Eye (tissue), 1 donor: Measurements from ENCODE around the gene BOC.

Experiments
- DNase-seq: peaks from one replicate; pipeline ENCODE4 v3.0.0-alpha.2; 2015

Gene BOC

DNA sequence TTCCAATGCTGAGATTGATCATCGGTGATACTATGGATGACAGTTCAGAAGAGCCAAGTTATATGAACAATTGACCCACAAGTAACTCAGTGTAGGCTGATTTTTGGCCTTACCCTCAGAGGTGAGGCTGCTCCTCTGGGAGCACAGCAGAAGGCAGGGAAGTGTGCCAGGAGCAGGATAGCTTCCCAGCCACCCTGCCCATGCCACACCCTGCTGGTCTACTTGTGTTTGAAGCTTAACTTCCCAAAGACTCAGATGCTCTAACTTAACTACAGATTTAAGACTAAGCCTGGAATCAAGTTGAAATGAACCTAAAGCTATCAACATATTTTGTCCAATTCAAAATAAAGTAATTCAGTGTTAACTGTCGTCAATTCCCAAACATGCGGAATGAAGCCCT, 77.5 kb downstream of the BOC start:
- no peak for DNase-seq

DNA sequence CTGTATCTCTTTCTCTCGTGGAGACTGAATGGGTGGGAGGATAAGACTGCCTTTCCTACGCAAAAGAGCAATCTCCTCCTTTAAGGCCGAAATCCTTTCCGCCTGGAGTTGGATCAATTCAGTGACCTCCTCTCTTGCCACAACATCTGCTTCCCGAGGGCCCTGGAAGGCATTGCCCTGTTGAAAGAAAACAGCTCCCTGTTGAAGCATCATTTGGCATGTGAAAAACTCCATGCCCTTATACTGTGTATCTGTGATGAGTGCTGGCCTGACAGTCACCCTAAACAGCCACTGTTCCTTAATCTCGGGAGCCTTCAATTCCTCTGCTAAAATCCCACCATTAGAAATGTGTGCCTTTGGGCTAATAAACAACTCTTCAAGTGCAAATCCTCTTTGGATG, 80.2 kb downstream of the BOC start:
- no peak for DNase-seq

DNA sequence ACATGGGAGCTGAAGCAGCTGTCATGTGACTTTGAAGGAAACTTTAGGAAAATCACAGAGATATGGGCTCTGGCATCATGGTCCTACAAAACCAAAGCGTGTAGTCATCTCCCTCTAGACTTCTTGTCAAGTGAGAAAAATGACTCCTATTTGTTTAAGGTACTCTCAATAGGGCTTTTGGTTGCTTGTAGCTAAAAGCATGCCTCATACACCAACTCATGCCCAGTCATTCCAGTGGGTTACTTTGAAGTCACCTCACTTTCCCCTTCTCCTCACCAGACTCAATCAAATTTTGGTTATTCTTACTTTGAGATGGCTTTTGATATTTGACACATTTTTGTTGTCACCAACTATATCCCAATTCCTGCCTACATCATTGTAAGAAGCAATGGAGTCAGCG, 81.6 kb downstream of the BOC start:
- DNase-seq: no peak

DNA sequence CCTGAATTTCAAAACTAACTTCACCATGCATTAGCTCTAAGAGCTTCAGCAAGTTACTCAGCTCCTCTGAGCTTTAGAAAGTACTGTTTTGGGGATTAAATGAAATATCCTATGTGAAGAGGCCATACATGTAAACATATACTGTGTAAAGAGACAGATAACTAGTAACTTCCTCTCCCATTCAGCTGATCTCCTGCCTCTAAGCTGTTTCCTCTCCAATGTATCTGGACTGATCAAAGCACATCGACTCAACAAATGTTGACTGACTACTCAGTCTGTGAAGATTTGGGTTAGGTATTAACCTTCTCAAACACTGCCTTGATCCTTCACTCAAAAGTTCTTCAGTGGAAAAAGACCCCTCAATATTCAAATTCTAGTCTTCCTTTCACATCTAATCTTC, 82.0 kb downstream of the BOC start:
- no peak for DNase-seq

DNA sequence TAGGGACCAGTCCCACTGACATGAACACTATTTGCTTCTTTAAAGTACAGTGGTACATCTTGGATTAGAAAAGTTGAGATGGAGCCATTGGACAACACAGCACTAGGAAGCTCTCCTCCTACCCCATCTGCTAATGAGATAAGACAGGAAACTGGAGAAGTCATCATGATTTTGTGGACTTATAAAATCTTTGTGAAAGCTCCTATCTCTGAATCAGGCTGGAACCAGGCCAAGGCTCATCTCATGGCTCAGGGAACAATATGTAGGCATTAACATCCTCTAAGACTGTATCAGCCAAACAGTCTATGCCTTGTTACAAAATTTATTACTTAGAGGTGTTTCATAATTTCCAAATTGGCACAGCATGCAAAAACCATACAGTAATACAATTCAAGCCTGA, 84.1 kb downstream of the BOC start:
- DNase-seq: no peak

DNA sequence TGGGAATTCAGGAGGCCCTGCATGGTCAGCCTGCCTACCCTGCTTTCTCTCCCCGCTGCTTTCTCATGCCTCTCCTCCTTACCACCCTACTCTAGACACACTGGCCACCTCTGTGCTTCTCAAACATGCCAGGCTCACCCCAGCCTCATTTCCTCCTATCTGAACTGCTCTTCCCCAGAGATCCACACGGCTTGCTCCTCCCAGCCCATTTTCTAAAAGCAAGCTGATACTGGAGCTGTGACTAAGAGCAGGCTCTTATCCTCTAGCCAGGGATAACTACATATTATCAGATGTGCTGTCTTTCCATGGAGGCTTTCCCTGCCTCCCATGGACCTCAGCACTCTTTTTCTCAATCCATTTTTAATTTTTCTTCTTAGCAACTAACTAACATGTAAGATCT, 85.9 kb downstream of the BOC start:
- DNase-seq: no peak

DNA sequence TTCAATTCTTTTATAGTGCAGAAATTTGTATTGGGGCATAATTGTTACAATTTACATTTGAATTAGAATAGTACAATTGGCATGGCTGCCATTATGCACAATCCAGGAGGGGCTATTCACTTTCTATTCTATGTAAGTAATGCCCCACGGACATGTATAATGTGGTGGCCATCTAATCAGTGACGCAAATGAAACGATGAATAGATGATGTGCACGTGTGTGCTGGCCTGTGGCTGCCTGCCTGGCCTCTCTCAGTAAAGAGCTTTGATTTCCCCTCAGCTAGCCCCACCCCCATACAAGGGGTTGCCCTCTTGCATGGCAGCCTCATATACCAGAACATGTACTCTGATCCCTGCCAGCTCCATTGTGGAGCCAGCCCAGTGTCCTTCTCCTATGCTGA, 86.5 kb downstream of the BOC start:
- no peak for DNase-seq

DNA sequence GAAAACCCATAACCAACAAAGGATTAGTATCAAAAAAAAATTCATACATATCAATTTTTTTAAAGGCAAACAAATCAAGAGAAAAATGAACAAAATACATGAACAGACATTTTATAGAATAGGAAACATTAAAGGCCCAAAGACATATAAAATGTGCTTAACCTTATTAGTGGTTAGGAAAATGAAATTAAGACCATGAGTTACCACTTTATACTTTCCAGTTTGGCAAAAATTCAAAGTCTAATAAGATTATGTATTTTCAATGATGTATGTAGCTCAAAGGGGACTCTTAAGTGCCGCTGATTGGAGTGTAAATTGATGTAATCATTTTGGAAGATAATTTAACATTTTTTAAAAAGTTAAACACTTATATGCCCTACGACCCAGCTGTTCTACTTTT, 89.2 kb downstream of the BOC start:
- no peak for DNase-seq

DNA sequence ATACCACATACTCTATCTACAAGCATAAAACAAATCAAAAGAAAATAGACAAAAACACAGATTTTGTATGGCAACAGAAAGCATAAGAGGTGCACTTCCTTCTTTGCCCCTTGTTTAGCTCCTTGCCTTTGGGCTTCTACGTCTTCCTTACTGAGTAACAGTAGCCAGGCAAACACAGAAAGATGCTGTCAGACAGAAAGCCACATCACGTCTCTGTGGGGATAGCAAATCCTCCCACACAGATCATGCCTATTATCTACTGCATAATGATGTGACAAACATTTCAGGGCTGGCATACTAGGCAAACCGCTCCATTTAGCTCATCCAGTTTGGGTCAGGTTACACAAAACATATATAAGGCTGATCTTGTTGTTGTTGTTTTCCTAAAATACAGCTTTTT, 92.7 kb downstream of the BOC start:
- DNase-seq: no peak

DNA sequence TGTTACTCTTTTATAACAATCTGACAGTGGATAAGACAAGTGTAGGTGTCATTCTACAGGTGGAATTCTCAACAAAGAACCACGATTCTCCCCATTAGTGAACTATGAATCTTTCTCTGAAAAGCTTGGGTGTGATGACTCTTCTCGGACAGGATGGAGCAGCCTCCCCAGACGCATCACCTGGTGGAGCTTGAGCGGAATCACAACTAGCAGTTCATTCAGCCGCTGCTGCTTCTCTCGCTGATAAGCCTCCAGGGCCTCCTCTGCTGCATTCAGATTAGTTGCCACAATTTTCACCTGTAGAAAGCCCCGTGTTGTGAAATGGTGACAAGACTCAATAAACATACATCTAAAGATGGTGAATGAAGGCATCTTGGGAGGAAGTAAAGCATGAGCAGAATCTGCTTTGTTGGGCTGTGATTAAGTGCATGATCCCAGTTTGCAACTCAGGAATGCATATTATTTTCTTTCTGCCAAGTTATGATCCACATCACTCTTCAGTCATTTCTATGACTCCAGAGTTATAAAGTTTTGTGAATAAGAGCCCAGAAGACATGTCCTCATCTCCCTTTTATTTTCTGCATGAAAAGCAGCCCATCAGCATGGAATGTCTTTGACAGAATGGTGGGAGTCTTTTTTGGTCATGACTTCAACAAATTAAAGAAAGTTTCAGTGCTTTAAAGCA, 93.6 kb downstream of the BOC start:
- DNase-seq: no peak

DNA sequence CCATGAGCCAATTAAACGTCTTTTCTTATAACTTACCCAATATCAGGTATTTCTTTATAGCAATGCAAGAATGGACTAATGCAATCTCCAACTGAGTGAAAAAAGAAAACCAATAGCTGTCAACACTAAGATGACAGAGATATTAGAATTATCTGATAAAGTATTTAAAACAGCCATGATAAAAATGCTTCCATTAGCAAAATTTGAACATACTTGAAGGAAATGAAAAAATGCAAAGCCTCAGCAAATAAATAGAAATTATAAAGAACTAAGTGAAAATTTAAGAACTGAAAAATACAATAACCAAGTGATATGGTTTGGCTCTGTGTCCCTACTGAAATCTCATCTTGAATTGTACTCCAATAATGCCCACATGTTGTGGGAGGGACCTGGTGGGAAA, 99.6 kb downstream of the BOC start:
- no peak for DNase-seq

DNA sequence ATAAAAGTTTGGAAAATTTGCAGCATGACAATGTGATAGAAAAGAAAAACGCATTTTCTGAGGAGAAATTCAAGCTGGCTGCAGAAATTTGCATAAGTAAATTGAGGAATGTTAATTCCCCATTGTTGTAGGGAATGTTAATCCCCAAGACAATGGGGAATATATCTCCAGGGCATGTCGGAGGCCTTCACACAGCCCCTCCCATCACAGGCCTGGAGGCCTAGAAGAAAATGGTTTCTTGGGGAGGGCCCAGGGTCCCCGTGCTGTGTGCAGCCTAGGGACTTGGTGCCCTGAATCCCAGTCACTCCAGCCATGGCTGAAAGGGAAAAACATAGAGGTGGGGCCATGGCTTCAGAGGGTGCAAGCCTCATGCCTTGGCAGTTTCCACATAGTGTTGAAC, 101.1 kb downstream of the BOC start:
- no peak for DNase-seq

DNA sequence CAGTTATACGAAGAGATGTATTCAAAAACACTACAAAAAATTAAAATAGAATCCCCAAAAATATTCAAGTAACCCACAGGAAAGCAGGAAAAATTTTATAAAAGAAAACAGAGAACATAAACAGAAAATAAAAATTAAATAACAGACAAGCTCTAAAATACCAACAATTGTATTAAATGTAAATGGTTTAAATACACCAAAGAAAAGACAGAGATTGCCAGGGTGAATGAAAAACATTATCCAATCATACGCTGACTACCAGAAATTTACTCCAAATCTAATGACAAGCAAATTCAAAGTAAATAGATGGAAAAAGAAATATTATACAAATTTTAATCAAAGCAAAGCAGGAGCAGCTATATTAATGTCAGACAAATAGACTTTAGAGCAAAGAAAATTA, 103.6 kb downstream of the BOC start:
- DNase-seq: no peak

DNA sequence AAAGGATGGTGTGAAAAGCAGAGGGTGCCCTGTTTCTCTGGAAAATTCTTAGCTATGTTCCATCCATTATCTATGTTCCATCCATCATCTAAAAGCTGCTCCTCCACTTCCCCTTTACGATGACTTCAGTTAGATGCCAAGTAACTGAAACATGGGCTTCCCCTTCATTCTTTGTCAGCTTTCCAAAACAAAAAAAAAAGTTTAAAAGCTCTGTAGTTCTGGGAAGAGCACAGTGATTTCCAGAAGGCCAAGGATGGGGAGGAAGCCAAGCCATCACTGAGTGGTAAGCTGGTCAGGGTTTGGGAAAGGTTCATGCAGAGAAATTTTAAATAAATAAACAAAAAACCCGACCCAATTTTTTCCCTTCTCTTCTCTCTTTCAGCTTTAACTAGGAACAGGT, 118.4 kb downstream of the BOC start:
- no peak for DNase-seq

DNA sequence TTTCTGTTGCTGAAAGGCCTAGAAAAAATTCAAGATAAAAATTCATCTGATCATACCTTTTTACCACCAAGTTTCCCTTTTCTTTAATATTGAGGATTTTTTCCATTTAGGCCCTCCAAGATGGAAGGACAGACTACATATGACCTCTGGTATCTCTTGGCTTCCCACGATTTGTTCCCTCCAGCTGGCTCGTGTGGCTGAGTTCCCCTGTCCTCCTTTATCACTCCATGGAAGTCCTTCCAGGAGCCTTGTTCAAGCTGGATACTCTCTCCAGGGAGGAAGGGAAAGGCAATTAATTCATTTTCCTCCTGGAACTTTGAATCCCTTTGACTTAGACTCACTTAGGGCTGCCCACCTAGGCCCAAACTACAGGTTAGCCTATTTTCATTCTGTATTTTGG, 119.4 kb downstream of the BOC start:
- DNase-seq: no peak

DNA sequence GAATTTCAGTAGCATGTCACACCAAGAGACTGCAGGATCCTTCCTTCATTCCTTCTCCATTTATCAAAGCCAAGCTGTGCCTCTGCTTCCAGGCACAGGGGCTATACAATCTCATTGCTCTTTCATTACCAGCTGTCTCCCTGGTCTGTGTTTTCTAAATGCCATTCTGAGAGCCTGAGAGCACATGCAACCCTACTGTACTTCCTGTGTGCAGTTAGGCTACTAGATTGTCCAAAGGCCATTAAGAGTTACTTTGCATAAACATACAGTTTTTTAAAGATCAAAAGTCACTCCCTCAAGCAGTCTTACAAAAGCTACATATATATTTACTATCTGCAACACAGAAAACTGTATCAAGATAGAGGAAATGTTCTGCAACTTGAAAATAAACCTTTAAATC, 119.8 kb downstream of the BOC start:
- no peak for DNase-seq
